PC-3 (cell line): ENCODE results near the gene TNRC6B. TPM values are rescaled to one million over a fixed set of nuclear protein-coding genes. Genes with fewer than 3 reads are reported as not detected.

Source experiments
- ATAC-seq: fragments of 200-7000 bp; cut with Tn5 transposase; 2 replicates; pipeline ENCODE4 v1.9.1; 2020; ENCODE audit warnings: mild to moderate bottlenecking, moderate library complexity
- BruUV-seq: library from RNA; stranded (reverse); fragments of 400-500 nt; replicated peaks from 2 replicates; lab custom pipeline; 2021; lab: Mats Ljungman, UMichigan
- CTCF ChIA-PET: fragments of 300-600 bp; sonication (Branson Sonifier 250); formaldehyde crosslinking; loops from one replicate; lab custom pipeline; 2022; ENCODE audit warnings: antibody characterized with exemption; lab: Charles Lee
- POLR2A ChIA-PET: fragments of 300-600 bp; sonication (Branson Sonifier 250); formaldehyde crosslinking; loops from one replicate; lab custom pipeline; 2022; ENCODE audit warnings: antibody characterized with exemption; ENCODE audit not compliant: unreplicated experiment; lab: Charles Lee
- DNase-seq: peaks from one replicate; pipeline ENCODE4 v3.0.0-alpha.2; 2015
- H2AFZ ChIP-seq: fragments of 300-600 bp; sonication (generic); 2 replicates; pipeline ENCODE4 v1.6.0; 2016; ENCODE audit warnings: antibody characterized with exemption, low read length
- H3F3A ChIP-seq: fragments of 300-600 bp; sonication (generic); one replicate; pipeline ENCODE4 v1.6.0; 2017; ENCODE audit warnings: antibody characterized with exemption, low read length, control low read depth, mild to moderate bottlenecking; ENCODE audit not compliant: unreplicated experiment
- H3K27ac ChIP-seq: fragments of 300-600 bp; sonication (generic); 2 replicates; pipeline ENCODE4 v1.5.1; 2016; ENCODE audit warnings: mild to moderate bottlenecking, low read length
- H3K27me3 ChIP-seq: fragments of 300-600 bp; sonication (generic); 2 replicates; pipeline ENCODE4 v1.6.1; 2016; ENCODE audit warnings: low read length, mixed read lengths
- H3K36me3 ChIP-seq: fragments of 300-600 bp; sonication (generic); 2 replicates; pipeline ENCODE4 v1.6.1; 2016; ENCODE audit warnings: low read depth, mixed run types, low read length, mixed read lengths
- H3K4me1 ChIP-seq: fragments of 300-600 bp; sonication (generic); 2 replicates; pipeline ENCODE4 v1.5.1; 2016; ENCODE audit warnings: low read length; ENCODE audit not compliant: insufficient read depth
- H3K4me2 ChIP-seq: fragments of 300-600 bp; sonication (generic); 2 replicates; pipeline ENCODE4 v1.6.0; 2016; ENCODE audit warnings: low read length
- H3K4me3 ChIP-seq: fragments of 300-600 bp; sonication (generic); 2 replicates; pipeline ENCODE4 v1.5.1; 2016; ENCODE audit warnings: mild to moderate bottlenecking, low read length, mixed read lengths
- H3K79me2 ChIP-seq: fragments of 300-600 bp; sonication (generic); 2 replicates; pipeline ENCODE4 v1.6.1; 2017; ENCODE audit warnings: low read length, mixed read lengths
- H3K9ac ChIP-seq: fragments of 300-600 bp; sonication (generic); 2 replicates; pipeline ENCODE4 v1.6.0; 2016; ENCODE audit warnings: mild to moderate bottlenecking, low read length
- H3K9me2 ChIP-seq: fragments of 300-600 bp; sonication (generic); replicated peaks from 2 replicates; pipeline ENCODE4 v1.6.1; 2016; ENCODE audit warnings: mixed run types, low read length, mixed read lengths
- H3K9me3 ChIP-seq: fragments of 300-600 bp; sonication (generic); 2 replicates; pipeline ENCODE4 v1.6.1; 2016; ENCODE audit warnings: low read length, mixed read lengths
- H4K20me1 ChIP-seq: fragments of 300-600 bp; sonication (generic); 2 replicates; pipeline ENCODE4 v1.6.1; 2016; ENCODE audit warnings: low read length, mixed read lengths
- CTCF ChIP-seq: fragments of 300-600 bp; sonication (generic); conservative IDR thresholded peaks from 2 replicates; pipeline ENCODE4 v1.5.1; 2017; ENCODE audit warnings: antibody characterized with exemption, low read depth, mild to moderate bottlenecking, low read length
- EZH2 ChIP-seq: fragments of 300-600 bp; sonication (generic); IDR thresholded peaks from one replicate; pipeline ENCODE4 v1.6.1; 2017; ENCODE audit warnings: antibody characterized with exemption, mild to moderate bottlenecking, low read length; ENCODE audit not compliant: unreplicated experiment
- EZH2phosphoT487 ChIP-seq: fragments of 300-600 bp; sonication (generic); IDR thresholded peaks from 2 replicates; pipeline ENCODE4 v1.6.1; 2018; ENCODE audit warnings: mild to moderate bottlenecking, antibody characterized with exemption, low read length, borderline replicate concordance
- intact Hi-C: fragments of 100-400 bp; cut with micrococcal nuclease; formaldehyde crosslinking; loops from 2 replicates; pipeline ENCODE4 v1.9.0; 2023
- total RNA-seq: library from RNA; depleted of rRNA; stranded (reverse); fragments of >200 nt; gene quantifications from 2 replicates; pipeline ENCODE4 v1.2.3, GENCODE V29; 2014

Gene TNRC6B
- total RNA-seq, 1 experiment from 2014 or later: 21.3 TPM

GRCh38 chr22:40211476-40212054 is 33.8 kb downstream of the TNRC6B start:
- no peaks in the 10 kb centered on the region for H3K4me1 ChIP-seq
- no peaks in the 10 kb centered on the region for H3K9me3 ChIP-seq
- no peaks in the 10 kb centered on the region for H3K36me3 ChIP-seq
- H4K20me1 ChIP-seq: no peaks in the 10 kb centered on the region
- BruUV-seq: no TSS peak
- CTCF ChIA-PET: no interaction called here
- no peak overlapping the region for H3K9ac ChIP-seq
- H3F3A ChIP-seq: no peaks in the 10 kb centered on the region
- no peak overlapping the region for H3K4me3 ChIP-seq
- H3K27me3 ChIP-seq: no peaks in the 10 kb centered on the region
- POLR2A ChIA-PET: interaction anchor here (0.5 kb wide), 1 partner anchor 10 kb away, joined by 20 read pairs; no protein-coding TSS in a partner anchor
- peaks cover 43% of the 10 kb centered on the region for H3K79me2 ChIP-seq
- TF ChIP-seq EZH2phosphoT487 (no peak), CTCF (no peak), EZH2 (no peak)
- H3K9me2 ChIP-seq: no peaks in the 10 kb centered on the region
- H3K27ac ChIP-seq: no peak overlapping the region
- no peak overlapping the region for H2AFZ ChIP-seq
- no peak overlapping the region for H3K4me2 ChIP-seq
- DNase-seq (no peak), ATAC-seq (no peak)
- intact Hi-C loops: no loop called here

- no peaks in the 10 kb centered on the region for H3F3A ChIP-seq
- H2AFZ ChIP-seq: no peak overlapping the region
- BruUV-seq: no TSS peak
- no peaks in the 10 kb centered on the region for H3K4me1 ChIP-seq
- intact Hi-C loops: no loop called here
- H3K4me3 ChIP-seq: no peak overlapping the region
- CTCF ChIA-PET: no interaction called here
- H3K9ac ChIP-seq: no peak overlapping the region
- DNase-seq: no peak
- H3K36me3 ChIP-seq: no peaks in the 10 kb centered on the region
- H3K9me3 ChIP-seq: no peaks in the 10 kb centered on the region
- peaks cover 38% of the 10 kb centered on the region for H3K79me2 ChIP-seq
- H3K27me3 ChIP-seq: no peaks in the 10 kb centered on the region
- H3K27ac ChIP-seq: no peak overlapping the region
- POLR2A ChIA-PET: no interaction called here
- no peak for TF ChIP-seq EZH2
- TF ChIP-seq CTCF: no peak
- no peak for TF ChIP-seq EZH2phosphoT487
- no peaks in the 10 kb centered on the region for H3K9me2 ChIP-seq
- no peak for ATAC-seq
- H4K20me1 ChIP-seq: no peaks in the 10 kb centered on the region
- no peak overlapping the region for H3K4me2 ChIP-seq
These were observed 34.4 kb downstream of the TNRC6B start for GRCh38 chr22:40212121-40212520.

- Histone ChIP-seq H3K9ac (no peak overlapping the region), H3K9me3 (no peaks in the 10 kb centered on the region), H3K79me2 (peaks cover 42% of the 10 kb centered on the region), H3K4me3 (no peak overlapping the region), H3K27ac (no peak overlapping the region), H3K9me2 (no peaks in the 10 kb centered on the region), H4K20me1 (no peaks in the 10 kb centered on the region), H3K4me2 (no peak overlapping the region), H3K27me3 (no peaks in the 10 kb centered on the region), H3K36me3 (no peaks in the 10 kb centered on the region), H3K4me1 (no peaks in the 10 kb centered on the region), H2AFZ (no peak overlapping the region), H3F3A (no peaks in the 10 kb centered on the region)
- ChIA-PET CTCF (no interaction called here), POLR2A (no interaction called here)
- ATAC-seq (no peak), DNase-seq (no peak)
- TF ChIP-seq EZH2phosphoT487 (no peak), EZH2 (no peak), CTCF (no peak)
- intact Hi-C loops: no loop called here
- no TSS peak for BruUV-seq
These were observed 35.8 kb downstream of the TNRC6B start for GRCh38 chr22:40213478-40213877.
